GM21786 (cell line): Measurements from ENCODE around the gene OGFRL1.
"Not testable (repeated sequence)": the region's sequence is repeated elsewhere in the genome, so short reads cannot be mapped to it uniquely, and the experiment has no call there.

Experiments
- ATAC-seq: cut with Tn5 transposase; IDR thresholded peaks from one replicate; pipeline ENCODE4 v1.9.1; 2021; ENCODE audit not compliant: unreplicated experiment

Gene OGFRL1

DNA sequence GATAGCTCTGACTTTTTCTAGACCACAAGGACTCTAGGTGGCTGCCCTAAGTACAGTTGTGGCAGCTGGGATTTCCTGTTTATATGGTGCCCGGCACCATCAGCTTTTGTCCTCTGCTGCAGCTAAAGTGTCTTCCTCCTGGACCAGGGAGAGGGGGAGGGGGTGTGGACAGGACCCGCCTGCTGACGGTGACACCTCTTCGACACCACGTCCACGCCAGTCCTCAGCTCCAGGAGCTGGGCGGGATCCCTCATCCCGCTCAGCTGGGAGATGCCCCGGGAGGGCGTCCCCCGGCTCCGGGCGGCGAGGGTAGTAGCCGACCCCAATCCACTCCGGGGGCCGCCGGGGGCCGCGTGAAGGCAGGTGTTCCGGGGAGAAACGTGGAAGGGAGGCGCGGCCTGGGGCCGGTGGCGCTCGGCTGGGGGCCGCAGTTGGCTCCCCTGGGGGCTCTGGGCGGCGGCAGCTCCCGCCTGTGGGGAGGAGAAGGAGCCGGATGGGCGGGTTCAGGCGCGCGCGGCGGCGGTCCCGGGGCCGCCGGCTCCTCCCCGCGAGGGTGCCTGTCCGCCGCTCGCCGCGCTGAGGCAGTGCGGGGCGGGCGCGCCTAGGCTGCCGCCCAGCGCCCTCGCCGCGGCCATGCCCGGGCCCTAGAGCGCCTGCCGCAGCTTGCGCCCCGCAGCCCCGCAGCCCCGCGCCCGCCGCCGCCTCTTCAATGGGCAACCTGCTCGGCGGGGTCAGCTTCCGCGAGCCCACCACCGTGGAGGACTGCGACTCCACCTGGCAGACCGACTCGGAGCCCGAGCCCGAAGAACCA is at the start of gene OGFRL1:
Gene OGFRL1 (plus strand): TSS at position 584 of the 811 bp plus-strand sequence. CDS start 126 bp downstream, at position 710.
- peak; percentile 76 for ATAC-seq

DNA sequence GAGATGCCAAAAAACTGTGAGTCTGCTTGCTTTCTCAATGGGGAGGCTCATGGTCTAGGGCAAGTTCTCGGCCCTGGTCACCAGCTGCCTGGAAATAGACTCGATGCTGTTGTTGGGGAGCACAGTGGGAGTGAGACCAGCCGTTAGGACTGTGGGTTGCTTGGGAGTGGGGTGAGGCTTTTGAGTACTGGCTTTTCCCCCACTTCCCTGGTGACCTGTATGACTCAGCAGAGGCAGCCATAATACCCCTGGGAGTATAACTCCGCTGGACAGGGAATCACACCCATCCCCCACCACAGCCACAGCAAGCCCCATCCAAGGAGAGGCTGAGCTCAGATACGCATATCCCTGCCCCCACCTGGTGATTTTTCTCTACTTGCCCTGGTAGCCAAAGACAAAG is 48.9 kb upstream of the OGFRL1 start:
- no peak for ATAC-seq

GRCh38 chr6:71245265-71246049 is 43.2 kb upstream of the OGFRL1 start:
- ATAC-seq, result no peak

GRCh38 chr6:71246596-71246995 is 42.0 kb upstream of the OGFRL1 start:
- ATAC-seq, result no peak

GRCh38 chr6:71248306-71248765 is 40.3 kb upstream of the OGFRL1 start:
- peak; percentile 90 for ATAC-seq

DNA sequence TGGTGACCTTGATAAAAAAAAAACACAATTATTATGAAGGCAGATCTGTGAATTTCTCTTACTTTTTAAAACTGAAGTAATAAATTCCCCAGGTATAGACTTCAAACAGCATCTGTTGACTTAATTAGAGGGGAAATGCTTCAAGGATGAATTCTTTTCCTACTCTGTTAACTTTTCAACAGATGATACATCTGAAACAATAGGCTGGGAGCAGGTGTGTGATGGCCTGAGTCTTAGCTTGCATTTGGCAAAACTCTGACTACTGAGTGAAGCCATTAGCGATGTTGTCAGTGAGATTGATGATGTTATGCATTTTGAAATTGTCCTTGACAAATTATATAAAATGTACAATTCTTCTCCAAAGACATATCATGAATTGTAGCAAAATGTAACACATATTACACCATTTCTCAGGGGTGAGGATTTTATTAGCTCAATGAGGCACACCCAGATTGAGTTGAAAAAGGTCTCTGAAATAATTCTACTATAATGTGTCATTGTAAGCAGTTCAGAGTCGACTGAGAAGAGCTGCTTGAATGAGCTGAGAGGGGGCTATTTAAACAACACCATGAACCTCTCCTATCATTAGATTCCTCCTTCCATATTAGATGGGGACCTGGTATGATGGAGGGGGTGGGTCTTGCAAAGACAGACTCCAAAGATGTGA is 39.6 kb upstream of the OGFRL1 start:
- no peak for ATAC-seq

DNA sequence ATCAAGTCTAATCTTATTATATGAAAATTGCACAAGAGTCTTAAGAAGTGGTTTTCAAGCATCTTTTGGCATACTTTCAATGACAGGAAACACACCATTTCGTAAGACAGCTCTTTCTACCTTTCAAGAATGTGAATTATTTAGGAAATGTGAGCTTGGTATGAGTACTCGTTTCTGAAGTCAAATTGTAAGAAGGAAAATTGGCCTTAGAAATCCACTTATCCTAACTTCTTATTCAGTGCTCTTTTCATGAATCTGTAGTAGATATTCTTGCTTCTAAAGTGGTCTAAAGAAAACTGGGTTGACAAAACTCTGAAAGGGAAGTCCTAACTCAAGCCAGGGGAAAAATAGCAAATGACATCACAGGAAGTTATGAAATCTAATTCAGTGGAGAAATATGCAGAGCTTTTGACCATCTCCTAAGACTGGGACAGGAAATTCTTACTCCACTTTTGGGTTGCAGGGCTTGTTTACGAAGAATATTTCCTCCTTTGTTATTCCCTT is 38.5 kb upstream of the OGFRL1 start:
- no peak for ATAC-seq

GRCh38 chr6:71252410-71252809 is 36.2 kb upstream of the OGFRL1 start:
- no peak for ATAC-seq

DNA sequence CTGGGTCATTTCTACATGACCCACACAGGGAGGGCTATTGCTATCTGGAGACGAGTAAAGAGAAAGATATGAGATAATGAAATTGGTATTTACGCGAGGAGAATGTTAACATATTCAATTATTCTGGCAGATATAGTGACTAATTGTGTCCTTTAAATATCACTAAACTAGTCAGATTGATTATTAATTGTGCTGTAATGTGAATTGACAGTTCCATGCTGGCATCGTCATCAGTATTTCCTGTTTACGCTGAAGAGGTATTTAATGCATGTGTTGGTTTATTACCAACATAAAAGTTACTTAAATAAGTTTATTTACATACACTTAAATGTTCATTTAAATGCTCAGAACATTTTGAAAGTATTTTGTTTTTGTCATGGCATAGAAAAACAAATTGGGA is 35.7 kb upstream of the OGFRL1 start:
- ATAC-seq, result no peak

DNA sequence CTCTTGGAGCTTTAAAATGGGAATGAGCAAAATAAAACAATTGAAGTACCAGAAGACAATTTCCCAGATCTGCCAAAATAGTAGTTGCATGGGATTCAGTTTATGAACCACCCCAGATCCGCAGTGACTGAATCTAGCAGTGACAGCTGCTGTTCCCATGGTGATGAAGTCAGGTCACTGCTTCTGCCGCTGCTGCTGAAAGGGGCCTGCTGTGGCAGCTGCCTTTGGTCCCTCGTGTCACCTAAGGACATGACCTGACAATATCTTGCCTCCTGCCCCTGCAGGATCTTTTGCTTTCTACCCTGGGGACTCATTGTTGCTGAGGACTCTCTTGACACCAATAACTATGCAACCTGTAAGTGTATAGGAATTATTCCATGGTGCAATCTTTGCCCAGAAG is 34.3 kb upstream of the OGFRL1 start:
- no peak for ATAC-seq

DNA sequence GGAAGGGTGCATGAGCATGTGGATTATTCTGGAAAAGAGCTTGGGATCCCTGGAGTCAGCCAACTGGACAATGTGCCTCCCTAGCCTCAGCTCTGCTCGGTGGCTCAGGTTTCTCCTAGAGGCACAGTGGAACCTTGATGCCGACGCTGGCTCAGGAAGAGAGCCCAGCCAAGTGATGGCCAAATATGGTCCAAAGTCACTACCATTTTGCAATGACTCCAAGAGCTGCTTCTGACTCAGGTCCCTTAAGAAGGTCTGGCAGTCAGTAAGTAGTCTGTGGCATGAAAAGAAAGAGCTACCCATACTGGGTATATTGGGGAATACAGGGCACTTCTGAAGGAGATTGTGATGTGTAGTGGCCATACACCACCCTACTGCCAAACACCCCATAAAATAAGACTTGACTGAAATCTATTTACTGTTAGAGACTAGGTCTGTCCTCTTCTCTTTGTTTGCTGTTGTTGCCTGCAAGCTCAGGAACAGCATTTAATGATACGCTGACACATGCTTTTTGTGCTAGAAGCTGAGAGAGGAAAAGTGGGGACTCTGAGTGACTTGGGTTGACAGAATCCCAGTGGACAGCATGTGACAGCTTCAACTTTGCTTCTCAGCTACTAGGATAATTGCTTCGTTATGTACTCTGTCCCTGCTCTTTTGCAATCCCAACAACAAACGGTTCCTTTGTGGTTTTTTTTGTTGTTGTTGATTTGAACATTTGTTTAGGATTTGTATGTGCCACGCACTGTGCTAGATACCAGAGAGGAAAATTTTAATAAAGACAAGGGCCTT is 30.3 kb upstream of the OGFRL1 start:
- ATAC-seq, result no peak

- no peak for ATAC-seq
Observed at GRCh38 chr6:71259888-71260604, 28.6 kb upstream of the OGFRL1 start.

- ATAC-seq, result no peak
Observed at GRCh38 chr6:71262914-71263313, 25.7 kb upstream of the OGFRL1 start.

DNA sequence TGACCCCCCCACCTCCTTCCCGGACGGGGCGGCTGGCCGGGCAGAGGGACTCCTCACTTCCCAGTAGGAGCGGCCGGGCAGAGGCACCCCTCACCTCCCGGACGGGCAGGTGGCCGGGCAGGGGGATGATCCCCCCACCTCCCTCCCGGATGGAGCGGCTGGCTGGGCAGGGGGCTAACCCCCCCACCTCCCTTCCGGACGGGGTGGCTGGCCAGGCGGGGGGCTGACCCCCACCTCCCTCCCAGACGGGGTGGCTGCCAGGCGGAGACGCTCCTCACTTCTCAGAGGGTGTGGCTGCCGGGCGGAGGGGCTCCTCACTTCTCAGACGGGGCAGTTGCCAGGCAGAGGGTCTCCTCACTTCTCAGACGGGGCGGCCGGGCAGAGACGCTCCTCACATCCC is 22.2 kb upstream of the OGFRL1 start:
- ATAC-seq, result not testable (repeated sequence)

- peak; percentile 80 for ATAC-seq
Observed at GRCh38 chr6:71268735-71269437, 19.7 kb upstream of the OGFRL1 start.

DNA sequence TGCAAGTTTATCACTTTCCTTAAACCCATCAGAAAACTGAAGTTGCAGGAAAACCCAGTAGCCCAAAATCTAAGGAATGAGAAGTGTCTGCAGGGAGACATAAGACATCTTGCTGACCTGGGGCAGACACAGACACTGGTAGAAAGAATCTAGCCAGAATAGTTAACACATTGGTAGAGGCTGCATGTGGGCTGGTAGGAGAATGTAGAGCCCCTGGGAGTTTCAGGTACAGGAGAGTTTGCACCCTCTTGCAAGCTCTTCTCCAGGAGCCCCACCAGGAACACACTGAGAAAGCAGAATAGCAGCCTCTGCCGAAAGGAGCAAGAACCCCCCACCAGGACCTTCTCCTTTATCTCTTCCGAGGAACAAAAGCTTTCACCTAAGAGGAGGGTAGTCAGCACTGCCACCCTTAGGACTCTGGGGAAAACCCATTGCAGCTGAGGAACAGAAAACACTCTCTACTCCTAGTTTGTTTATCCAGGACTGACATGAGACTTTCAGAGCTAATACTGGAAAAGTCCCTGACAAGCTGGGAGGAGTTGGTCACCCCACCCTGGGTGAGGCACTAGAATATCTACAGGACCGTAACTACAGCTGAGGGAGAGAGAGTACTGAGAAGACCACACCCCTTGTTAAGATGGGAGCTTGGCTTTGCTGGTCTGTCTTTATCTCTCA is 10.5 kb upstream of the OGFRL1 start:
- peak; percentile 75 for ATAC-seq

GRCh38 chr6:71279321-71279720 is 9.3 kb upstream of the OGFRL1 start:
- ATAC-seq, result no peak

GRCh38 chr6:71279740-71280139 is 8.9 kb upstream of the OGFRL1 start:
- no peak for ATAC-seq

DNA sequence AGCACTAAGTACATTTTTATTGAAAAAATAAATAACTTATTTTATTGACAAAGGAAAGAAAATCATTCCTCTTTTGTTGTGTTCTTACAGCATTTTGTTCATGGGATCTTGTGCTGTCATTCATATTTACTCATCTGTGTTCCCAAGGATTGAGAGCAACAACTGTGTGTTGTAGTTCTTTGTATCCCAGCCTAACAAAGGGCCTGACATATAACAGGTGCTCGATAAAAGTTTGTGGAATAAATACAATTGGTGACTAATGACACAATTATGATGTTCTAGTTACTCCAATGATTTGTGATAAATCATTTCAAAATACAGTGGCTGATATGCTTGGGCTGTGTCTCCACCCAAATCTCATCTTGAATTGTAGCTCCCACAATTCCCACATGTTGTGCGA is 7.9 kb upstream of the OGFRL1 start:
- ATAC-seq, result no peak
